OCI-LY7 (cell line): Measurements from ENCODE around the gene C17orf50. TPM values are rescaled to one million over a fixed set of nuclear protein-coding genes. Genes with fewer than 3 reads are reported as not detected.

ENCODE experiments used
- BruUV-seq: library from RNA; stranded (reverse); fragments of 400-500 nt; replicated peaks from 2 replicates; lab custom pipeline; 2021; lab: Mats Ljungman, UMichigan
- CTCF ChIA-PET: fragments of 300-600 bp; sonication (Branson Sonifier 250); formaldehyde crosslinking; loops from one replicate; lab custom pipeline; 2022; ENCODE audit warnings: antibody characterized with exemption; ENCODE audit not compliant: unreplicated experiment; lab: Charles Lee
- POLR2A ChIA-PET: fragments of 300-600 bp; sonication (Branson Sonifier 250); formaldehyde crosslinking; loops from one replicate; lab custom pipeline; 2022; ENCODE audit warnings: antibody characterized with exemption; lab: Charles Lee
- DNase-seq: peaks from one replicate; pipeline ENCODE4 v3.0.0-alpha.2; 2015; ENCODE audit warnings: low spot score
- H2AFZ ChIP-seq: fragments of 200-600 bp; sonication (generic), shearing (Covaris generic); 2 replicates; pipeline ENCODE4 v1.6.1; 2014; ENCODE audit warnings: mild to moderate bottlenecking, antibody characterized with exemption, low read length, moderate library complexity
- H3K27ac ChIP-seq: fragments of 200-600 bp; sonication (generic); 2 replicates; pipeline ENCODE4 v1.5.1; 2014; ENCODE audit warnings: mixed run types, low read depth, mild to moderate bottlenecking, moderate library complexity, low read length, inconsistent platforms; ENCODE audit not compliant: poor library complexity, severe bottlenecking
- H3K36me3 ChIP-seq: fragments of 200-600 bp; sonication (generic); 2 replicates; pipeline ENCODE4 v1.6.1; 2014; ENCODE audit warnings: mild to moderate bottlenecking, antibody characterized with exemption, low read length, moderate library complexity, mixed read lengths; ENCODE audit not compliant: insufficient read depth
- H3K4me1 ChIP-seq: fragments of 200-600 bp; sonication (generic); 2 replicates; pipeline ENCODE4 v1.5.1; 2014; ENCODE audit warnings: mild to moderate bottlenecking, low read length; ENCODE audit not compliant: insufficient read depth, poor library complexity, severe bottlenecking
- H3K4me2 ChIP-seq: fragments of 200-600 bp; sonication (generic); 2 replicates; pipeline ENCODE4 v1.6.1; 2014; ENCODE audit warnings: mild to moderate bottlenecking, low read length
- H3K4me3 ChIP-seq: fragments of 200-600 bp; sonication (generic); 2 replicates; pipeline ENCODE4 v1.5.1; 2014; ENCODE audit warnings: mild to moderate bottlenecking, low read depth, low read length; ENCODE audit not compliant: poor library complexity, severe bottlenecking
- H3K79me2 ChIP-seq: fragments of 200-600 bp; sonication (generic); 2 replicates; pipeline ENCODE4 v1.6.1; 2016; ENCODE audit warnings: low read depth, mild to moderate bottlenecking, low read length, moderate library complexity, mixed read lengths; ENCODE audit not compliant: insufficient read depth
- H3K9me2 ChIP-seq: fragments of 200-600 bp; sonication (generic); 2 replicates; pipeline ENCODE4 v1.6.1; 2016; ENCODE audit warnings: mild to moderate bottlenecking, low read length, mixed read lengths; ENCODE audit not compliant: insufficient read depth
- H3K9me3 ChIP-seq: fragments of 200-600 bp; sonication (generic); 2 replicates; pipeline ENCODE4 v1.6.1; 2014; ENCODE audit warnings: mild to moderate bottlenecking, mixed run types, low read length, mixed read lengths
- H4K20me1 ChIP-seq: fragments of 200-600 bp; sonication (generic); 2 replicates; pipeline ENCODE4 v1.6.1; 2014; ENCODE audit warnings: mild to moderate bottlenecking, antibody characterized with exemption, low read length, moderate library complexity, mixed read lengths; ENCODE audit not compliant: insufficient read depth
- CTCF ChIP-seq: fragments of 200-600 bp; sonication (generic); conservative IDR thresholded peaks from 2 replicates; pipeline ENCODE4 v1.5.1; 2014; ENCODE audit warnings: mild to moderate bottlenecking, antibody characterized with exemption, low read length, moderate library complexity, mixed read lengths
- EZH2phosphoT487 ChIP-seq: fragments of 200-600 bp; sonication (generic); IDR thresholded peaks from 2 replicates; pipeline ENCODE4 v1.6.1; 2018; ENCODE audit warnings: low read depth, borderline replicate concordance, mild to moderate bottlenecking, mixed run types, antibody characterized with exemption, low read length, moderate library complexity, mixed read lengths
- intact Hi-C: fragments of 100-400 bp; cut with micrococcal nuclease; formaldehyde crosslinking; loops from one replicate; pipeline ENCODE4 v1.10.0; 2022; ENCODE audit not compliant: unreplicated experiment
- total RNA-seq, 2 experiments: library from RNA; depleted of rRNA in 1 of 2; stranded (reverse); fragments of >200 nt in 1 of 2; shearing (Covaris generic) in 1 of 2; gene quantifications; 2 replicates each; pipeline ENCODE4 v1.2.3, GENCODE V29; 2014 to 2022

The C17orf50 gene
- total RNA-seq, 2 experiments from 2014 or later, result not detected

GRCh38 chr17:35801583-35802224 is 41.0 kb downstream of the C17orf50 start:
- H4K20me1 ChIP-seq, result no peaks in the 10 kb centered on the region
- BruUV-seq, result no TSS peak
- peak; percentile 67 for DNase-seq
- TF ChIP-seq EZH2phosphoT487 (no peak), CTCF (no peak)
- H2AFZ ChIP-seq, result peak overlapping the region; percentile 85
- ChIA-PET POLR2A (no interaction called here), CTCF (no interaction called here)
- H3K79me2 ChIP-seq, result no peaks in the 10 kb centered on the region
- no peak overlapping the region for H3K4me3 ChIP-seq
- intact Hi-C loops, result no loop called here
- no peaks in the 10 kb centered on the region for H3K36me3 ChIP-seq
- H3K9me2 ChIP-seq, result no peaks in the 10 kb centered on the region
- H3K27ac ChIP-seq, result peak overlapping the region; percentile 32
- H3K9me3 ChIP-seq, result no peaks in the 10 kb centered on the region
- H3K4me2 ChIP-seq, result peak overlapping the region; percentile 45
- peaks cover 11% of the 10 kb centered on the region for H3K4me1 ChIP-seq

GRCh38 chr17:35804658-35805192 is 44.0 kb downstream of the C17orf50 start:
- BruUV-seq, result no TSS peak
- H2AFZ ChIP-seq, result peak overlapping the region; percentile 39; the same call in 1 of the 2 replicates
- H3K9me3 ChIP-seq, result no peaks in the 10 kb centered on the region
- no peak overlapping the region for H3K4me2 ChIP-seq
- no peaks in the 10 kb centered on the region for H3K9me2 ChIP-seq
- H3K79me2 ChIP-seq, result peaks cover 4% of the 10 kb centered on the region
- no peak overlapping the region for H3K4me3 ChIP-seq
- H3K27ac ChIP-seq, result no peak overlapping the region
- H3K4me1 ChIP-seq, result peaks cover 23% of the 10 kb centered on the region
- peak; percentile 86 for DNase-seq
- H4K20me1 ChIP-seq, result no peaks in the 10 kb centered on the region
- ChIA-PET POLR2A (interaction anchor here (0.7 to 1.1 kb wide), 3 partner anchors 42 to 215 kb away, joined by 3 to 5 read pairs (median 3); no protein-coding TSS in a partner anchor), CTCF (interaction anchor here (2.8 kb wide), 1 partner anchor 41 kb away, joined by 21 read pairs; no protein-coding TSS in a partner anchor)
- intact Hi-C loops, result loop anchor here (1.0 to 5.0 kb wide), 3 partner anchors 40 to 217 kb away; partner anchors contain the start of gene AP2B1
- TF ChIP-seq CTCF, result peak; percentile 96
- no peak for TF ChIP-seq EZH2phosphoT487
- no peaks in the 10 kb centered on the region for H3K36me3 ChIP-seq
